Measurements from ENCODE around the gene KRTAP21-1. TPM values are rescaled to one million over a fixed set of nuclear protein-coding genes. Genes with fewer than 3 reads are reported as not detected.

KRTAP21-1 gene
- total and polyA plus RNA-seq, 2 of the 8 experiments (the other 6 are each of a cell fraction or from before 2014, with no cell fraction given): not detected

DNA sequence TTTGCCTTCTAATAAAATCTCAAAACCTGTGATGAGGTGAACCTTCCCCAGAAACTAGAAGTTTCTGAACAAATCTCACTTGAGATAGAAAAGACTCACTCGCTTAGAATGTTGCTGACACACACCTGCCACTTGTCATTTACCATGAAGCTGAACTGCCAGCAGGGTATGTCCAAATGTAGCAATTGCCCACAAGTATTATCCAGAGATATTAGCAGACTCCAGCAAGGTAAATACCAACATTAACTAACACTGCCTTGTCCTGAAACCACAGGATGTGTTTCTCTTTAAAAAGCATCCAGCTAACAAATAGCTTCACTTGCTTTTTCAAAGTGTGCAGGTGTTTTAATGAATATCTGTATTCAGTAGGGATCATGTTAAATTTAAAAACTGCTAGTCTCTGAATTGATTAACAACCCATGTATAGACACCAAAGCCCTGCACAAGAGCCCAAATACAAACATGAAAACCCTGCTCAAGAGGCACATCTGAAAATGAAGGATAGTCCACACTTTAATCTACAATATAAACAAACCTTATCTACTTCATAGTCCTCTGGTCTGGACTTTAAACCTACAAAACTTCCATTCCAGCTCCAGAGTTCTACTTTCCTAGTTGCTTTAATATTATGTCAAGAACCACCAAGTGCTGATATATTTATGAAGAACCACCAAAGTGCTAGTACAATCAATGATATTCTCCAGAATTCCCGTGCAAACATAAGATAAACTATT lies 38.5 kb upstream of the KRTAP21-1 start (continued):
- no peak for TF ChIP-seq CHD7 (IDR thresholded peaks at IDR 0.05; ENCODE audit: insufficient replicate concordance, low read length)
- TF ChIP-seq, protein P1, sequence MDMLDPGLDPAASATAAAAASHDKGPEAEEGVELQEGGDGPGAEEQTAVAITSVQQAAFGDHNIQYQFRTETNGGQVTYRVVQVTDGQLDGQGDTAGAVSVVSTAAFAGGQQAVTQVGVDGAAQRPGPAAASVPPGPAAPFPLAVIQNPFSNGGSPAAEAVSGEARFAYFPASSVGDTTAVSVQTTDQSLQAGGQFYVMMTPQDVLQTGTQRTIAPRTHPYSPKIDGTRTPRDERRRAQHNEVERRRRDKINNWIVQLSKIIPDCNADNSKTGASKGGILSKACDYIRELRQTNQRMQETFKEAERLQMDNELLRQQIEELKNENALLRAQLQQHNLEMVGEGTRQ (IDR thresholded peaks at IDR 0.05; ENCODE audit: low read length): no peak
- TF ChIP-seq EGR1 (IDR thresholded peaks at IDR 0.05; ENCODE audit: borderline replicate concordance, low read depth, low read length): no peak

Measured in H1 (cell line).